Endothelial cell of hepatic sinusoid (primary cell): Measurements from ENCODE around the gene ALG14.

Experiments used
- in situ Hi-C: cut with HindIII; loops from 2 replicates; pipeline ENCODE4 v1.10.0; 2017; ENCODE audit warnings: low sequenced_read_pairs

ALG14 gene

GRCh38 chr1:94989398-94989797 is 83.4 kb downstream of the ALG14 start:
- in situ Hi-C loops: no loop called here

GRCh38 chr1:94988356-94988755 is 84.4 kb downstream of the ALG14 start:
- in situ Hi-C loops: no loop called here

GRCh38 chr1:94986783-94987182 is 86.0 kb downstream of the ALG14 start:
- in situ Hi-C loops: no loop called here

GRCh38 chr1:94983171-94983739 is 89.5 kb downstream of the ALG14 start:
- in situ Hi-C loops: no loop called here

- in situ Hi-C loops: no loop called here
Measured at GRCh38 chr1:94982398-94982797, 90.4 kb downstream of the ALG14 start.

GRCh38 chr1:94981575-94981973 is 91.2 kb downstream of the ALG14 start:
- in situ Hi-C loops: no loop called here

- in situ Hi-C loops: no loop called here
Measured at GRCh38 chr1:94980582-94981574, 91.9 kb downstream of the ALG14 start.

GRCh38 chr1:94979656-94980581 is 92.8 kb downstream of the ALG14 start:
- in situ Hi-C loops: no loop called here

GRCh38 chr1:94979131-94979530 is 93.6 kb downstream of the ALG14 start:
- in situ Hi-C loops: no loop called here

- in situ Hi-C loops: no loop called here
Measured at GRCh38 chr1:94978401-94978800, 94.3 kb downstream of the ALG14 start.

GRCh38 chr1:94976971-94977548 is 95.7 kb downstream of the ALG14 start:
- in situ Hi-C loops: no loop called here

- in situ Hi-C loops: no loop called here
Measured at GRCh38 chr1:94974824-94975223, 97.9 kb downstream of the ALG14 start.

GRCh38 chr1:94974241-94974640 is 98.5 kb downstream of the ALG14 start:
- in situ Hi-C loops: no loop called here

- in situ Hi-C loops: no loop called here
Measured at GRCh38 chr1:94973309-94973922, 99.3 kb downstream of the ALG14 start.

GRCh38 chr1:94971491-94971924 is 101.2 kb downstream of the ALG14 start:
- in situ Hi-C loops: no loop called here

- in situ Hi-C loops: no loop called here
Measured at GRCh38 chr1:94970783-94971182, 102.0 kb downstream of the ALG14 start.

GRCh38 chr1:94969137-94969536 is 103.6 kb downstream of the ALG14 start:
- in situ Hi-C loops: no loop called here

GRCh38 chr1:94966033-94966432 is 106.7 kb downstream of the ALG14 start:
- in situ Hi-C loops: no loop called here

GRCh38 chr1:94963864-94964263 is 108.9 kb downstream of the ALG14 start:
- in situ Hi-C loops: no loop called here
